Hepatic stellate cell (primary cell): Measurements from ENCODE around the gene ISG15.
"Not testable (repeated sequence)": the region's sequence is repeated elsewhere in the genome, so short reads cannot be mapped to it uniquely, and the experiment has no call there.

Experiments
- DNase-seq: peaks from one replicate; pipeline ENCODE4 v3.0.0; 2011; ENCODE audit warnings: low spot score

ISG15 gene

DNA sequence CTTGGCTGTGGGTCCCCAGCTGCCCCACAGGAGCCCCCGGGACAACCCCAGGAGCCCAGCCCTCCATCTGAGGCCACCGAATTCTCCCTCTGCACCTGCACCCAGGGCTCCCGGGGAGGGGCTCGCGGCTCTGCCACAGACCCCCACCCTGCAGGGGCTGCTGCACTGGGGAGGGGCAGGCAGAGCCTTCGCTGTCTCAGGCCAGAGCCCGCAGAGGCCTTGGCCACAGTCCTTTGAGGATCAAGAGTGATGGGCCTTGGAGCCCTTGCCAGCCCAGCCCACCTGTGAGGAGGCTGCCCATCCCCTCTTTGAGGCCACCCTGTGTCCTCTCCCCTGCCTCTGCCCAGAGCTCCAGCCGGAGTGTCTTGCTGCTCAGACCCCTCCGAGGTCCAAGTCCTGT is 37.9 kb upstream of the ISG15 start:
- no peak for DNase-seq

GRCh38 chr1:975896-976683 is 37.2 kb upstream of the ISG15 start:
- DNase-seq = peak; percentile 84

DNA sequence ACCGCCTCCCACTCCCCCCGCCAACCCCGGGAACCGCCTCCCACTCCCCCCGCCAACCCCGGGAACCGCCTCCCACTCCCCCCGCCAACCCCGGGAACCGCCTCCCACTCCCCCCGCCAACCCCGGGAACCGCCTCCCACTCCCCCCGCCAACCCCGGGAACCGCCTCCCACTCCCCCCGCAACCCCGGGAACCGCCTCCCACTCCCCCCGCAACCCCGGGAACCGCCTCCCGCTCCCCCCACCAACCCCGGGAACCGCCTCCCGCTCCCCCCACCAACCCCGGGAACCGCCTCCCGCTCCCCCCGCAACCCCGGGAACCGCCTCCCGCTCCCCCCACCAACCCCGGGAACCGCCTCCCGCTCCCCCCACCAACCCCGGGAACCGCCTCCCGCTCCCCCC is 36.5 kb upstream of the ISG15 start:
- not testable (repeated sequence) for DNase-seq

DNA sequence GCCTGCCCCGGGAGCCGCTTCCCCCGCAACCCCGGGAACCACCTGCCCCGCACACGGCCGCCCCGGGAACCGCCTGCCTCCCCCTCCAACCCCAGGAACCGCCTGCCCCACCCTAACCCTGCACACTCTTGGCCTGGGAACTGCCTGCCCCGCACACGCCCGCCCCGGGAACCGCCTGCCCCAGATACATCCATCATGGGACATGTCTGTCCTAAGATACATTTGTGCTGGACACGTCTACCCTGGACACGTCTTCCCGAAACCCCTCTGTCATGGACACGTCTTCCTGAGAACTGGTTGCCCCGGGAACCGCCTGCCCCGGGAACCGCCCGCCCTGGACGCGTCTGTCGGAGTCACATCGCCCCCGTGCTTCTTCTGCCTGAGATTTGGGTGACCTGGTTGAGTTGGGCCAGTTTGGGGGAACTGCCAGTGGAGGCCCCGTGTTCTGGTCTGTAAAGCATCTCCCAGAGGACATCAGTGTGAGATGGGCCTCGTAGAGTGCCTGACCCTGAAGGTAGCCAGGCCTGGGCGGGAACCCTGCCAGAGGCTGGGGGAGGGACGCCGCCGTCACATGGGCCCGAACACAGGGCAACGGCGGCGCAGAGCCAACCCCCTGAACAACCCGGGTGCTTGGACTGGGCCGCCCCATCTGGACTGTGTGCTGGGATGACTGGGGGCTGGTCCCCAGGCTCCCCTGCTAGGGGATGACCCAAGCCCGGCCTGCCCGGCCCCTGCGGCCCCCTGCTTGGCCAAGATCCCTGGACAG is 35.0 kb upstream of the ISG15 start:
- no peak for DNase-seq

GRCh38 chr1:978835-979743 is 34.2 kb upstream of the ISG15 start:
- DNase-seq = no peak

DNA sequence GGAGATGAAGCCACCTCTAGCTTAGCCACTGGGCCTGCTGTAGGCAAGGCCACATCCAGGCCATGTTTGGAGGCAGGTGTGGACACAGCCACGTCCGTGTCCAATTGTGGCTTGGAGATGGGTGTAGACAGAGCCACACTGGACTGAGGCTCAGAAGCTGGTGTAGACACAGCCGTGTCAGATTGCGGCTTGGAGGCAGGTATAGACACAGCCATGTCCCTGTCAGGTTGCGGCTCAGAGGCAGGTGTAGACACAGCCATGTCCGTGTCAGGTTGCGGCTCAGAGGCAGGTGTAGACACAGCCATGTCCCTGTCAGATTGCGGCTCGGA is 33.6 kb upstream of the ISG15 start:
- no peak for DNase-seq

DNA sequence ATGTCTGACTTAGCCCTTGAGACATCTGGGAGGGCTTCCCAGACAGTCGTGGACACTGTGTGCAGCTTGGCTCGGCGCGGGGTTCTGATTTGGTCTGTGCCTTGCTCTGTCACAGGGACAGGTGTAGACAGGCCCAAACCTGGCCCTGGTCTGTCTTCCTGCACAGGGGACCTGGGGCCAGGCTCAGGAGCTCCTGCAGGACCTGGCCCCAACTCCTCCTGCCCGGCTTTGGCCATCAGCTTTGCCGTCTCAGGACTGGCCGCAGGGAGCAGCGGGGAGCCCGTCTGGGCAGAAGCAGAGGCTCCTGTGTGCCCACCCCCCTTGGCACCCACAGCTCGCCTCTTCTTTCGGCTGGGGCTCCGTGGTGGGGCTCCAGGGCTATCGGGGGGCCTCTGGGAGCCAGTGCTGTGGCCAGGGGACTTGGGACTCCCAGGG is 33.1 kb upstream of the ISG15 start:
- no peak for DNase-seq

- DNase-seq = no peak
These were observed 32.5 kb upstream of the ISG15 start for GRCh38 chr1:980602-981395.

GRCh38 chr1:981491-981954 is 31.8 kb upstream of the ISG15 start:
- DNase-seq = no peak

GRCh38 chr1:981955-982558 is 31.2 kb upstream of the ISG15 start, which contains the start of gene PERM1:
Gene PERM1, minus strand, starts transcription at chr1:982093. Its CDS starts 1,064 bp downstream, at chr1:981029.
- no peak for DNase-seq

DNA sequence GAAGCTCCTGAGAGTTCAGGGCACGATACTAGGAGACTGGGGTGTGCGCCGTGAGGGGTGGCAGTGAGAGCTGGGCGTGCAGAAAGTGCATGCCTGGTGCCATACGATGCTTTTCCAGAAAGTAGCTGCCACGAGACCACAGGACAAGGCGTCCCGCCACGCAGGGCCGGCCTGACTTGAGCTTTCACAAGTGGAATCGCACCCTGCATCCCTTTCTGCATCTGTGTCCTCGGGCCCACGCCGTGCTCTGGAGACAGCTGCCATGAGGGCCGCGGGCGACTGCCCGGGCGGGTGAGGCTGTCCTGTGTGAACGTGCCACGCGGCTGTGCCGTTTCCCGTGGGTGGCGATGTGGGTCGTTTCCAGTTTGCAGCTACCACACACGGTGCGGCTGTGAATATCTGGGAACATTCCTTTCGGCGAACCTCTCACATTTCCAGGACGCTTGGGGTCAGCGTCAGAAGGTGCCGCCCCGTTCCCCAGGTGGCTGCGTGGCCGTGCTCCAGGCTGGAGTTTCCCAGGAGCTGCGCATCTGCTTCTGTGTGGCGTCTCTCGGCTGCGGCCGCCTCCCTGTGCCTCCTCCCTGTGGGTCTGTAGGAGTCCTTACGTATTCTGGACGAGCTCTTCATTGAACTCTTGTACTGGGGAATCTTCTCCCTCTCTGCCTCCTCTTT is 30.4 kb upstream of the ISG15 start:
- no peak for DNase-seq

DNA sequence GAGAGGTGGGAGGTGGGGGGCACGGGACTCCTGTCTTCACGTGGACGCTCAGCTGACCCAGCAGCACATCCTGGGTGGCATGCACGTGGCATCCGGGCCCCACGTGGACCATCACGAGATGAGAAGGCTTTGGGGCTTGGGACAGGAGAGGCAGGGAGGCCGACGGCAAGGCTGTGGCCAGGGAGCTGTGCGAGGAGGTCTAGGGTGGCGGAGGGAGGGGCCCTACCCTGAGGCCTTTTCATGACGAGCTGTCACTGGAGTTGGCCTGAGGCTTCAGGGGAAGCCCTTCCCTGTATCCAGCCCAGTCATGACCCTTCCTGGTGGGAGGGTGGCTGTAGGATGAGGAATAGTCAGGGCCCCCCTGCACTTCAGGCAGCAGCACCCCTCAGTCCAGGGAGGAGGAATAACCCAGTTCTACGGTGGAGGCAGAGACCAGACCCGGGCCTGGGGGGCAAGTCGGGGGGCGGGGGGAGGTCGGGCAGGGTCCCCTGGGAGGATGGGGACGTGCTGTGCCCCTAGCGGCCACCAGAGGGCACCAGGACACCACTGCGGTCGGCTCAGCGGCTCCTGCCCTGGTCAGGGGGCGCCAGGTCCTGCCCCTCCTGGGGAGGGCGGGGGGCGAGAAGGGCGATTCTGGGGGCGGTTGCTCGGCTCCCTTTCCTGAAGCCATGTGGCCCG is 29.4 kb upstream of the ISG15 start:
- peak; percentile 78 for DNase-seq

DNA sequence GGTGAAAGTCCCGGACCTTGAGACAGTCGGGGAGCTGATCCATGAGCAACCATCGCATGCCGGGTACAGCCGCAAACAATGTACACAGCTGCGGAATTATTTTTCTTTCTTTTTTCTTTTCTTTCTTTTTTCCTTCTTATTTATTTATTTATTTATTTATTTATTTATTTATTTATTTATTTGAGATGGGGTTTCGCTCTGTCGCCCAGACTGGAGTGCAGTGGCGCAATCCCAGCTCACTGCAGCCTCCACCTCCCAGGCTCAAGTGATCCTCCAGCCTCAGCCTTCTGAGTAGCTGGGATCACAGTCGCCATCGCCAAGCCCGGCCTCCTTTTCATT is 28.9 kb upstream of the ISG15 start:
- DNase-seq = no peak

DNA sequence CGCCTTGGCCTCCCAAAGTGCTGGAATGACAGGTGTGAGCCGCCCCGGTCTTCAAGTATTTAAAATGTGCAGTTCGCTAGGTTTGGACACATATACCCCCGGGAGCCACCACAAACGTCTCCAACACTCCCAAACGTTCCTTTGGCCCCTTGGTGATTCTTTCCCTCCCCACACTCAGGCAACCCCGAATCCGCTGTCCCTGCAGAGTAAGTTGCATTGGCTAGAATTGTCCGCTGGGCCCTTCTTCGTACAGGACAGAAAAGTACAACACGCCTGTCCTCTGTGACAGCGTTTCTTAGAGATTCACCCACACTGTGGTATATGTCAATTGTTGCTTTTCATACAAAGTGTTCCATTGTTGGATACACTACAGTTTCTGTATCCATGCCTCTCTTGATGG is 28.2 kb upstream of the ISG15 start:
- no peak for DNase-seq

- not testable (repeated sequence) for DNase-seq
These were observed 25.2 kb upstream of the ISG15 start for GRCh38 chr1:988061-988460.

- not testable (repeated sequence) for DNase-seq
These were observed 22.0 kb upstream of the ISG15 start for GRCh38 chr1:991275-991674.

GRCh38 chr1:991895-992294 is 21.4 kb upstream of the ISG15 start:
- DNase-seq = no peak

DNA sequence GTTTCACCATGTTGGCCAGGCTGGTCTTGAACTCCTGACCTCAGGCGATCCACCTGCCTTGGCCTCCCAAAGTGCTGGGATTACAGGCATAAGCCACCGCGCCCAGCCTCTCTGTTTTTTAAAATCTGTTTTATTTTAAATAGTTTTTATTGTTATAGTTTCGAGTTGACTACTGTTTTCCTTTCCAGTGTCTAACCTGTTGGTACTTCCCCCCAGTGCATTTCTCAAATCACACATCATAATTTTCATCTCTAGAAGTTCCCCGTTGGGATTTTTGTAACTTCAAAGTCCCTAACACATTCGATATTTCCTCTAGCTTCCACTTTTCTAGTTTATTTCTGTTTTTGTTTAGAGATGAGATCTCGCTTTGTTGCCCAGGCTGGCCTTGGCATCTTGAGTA is 20.9 kb upstream of the ISG15 start:
- DNase-seq = no peak

GRCh38 chr1:993379-993995 is 19.8 kb upstream of the ISG15 start:
- no peak for DNase-seq

DNA sequence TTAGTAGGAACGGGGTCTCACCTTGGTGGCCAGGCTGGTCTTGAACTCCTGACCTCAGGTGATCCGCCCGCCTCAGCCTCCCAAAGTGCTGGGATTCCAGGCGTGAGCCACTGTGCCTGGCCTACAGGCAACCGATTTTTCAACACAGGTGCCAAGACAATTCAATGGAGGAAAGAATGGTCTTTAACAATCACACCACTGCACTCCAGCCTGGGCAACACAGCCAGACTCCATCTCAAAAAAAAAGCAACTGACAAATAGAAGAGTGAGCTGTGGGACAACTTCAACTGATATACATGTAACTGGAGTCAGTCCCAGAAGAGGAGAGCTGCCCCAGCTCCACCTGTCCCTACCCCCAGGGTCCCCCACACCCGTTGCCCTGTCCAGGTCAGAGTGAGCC is 18.8 kb upstream of the ISG15 start:
- not testable (repeated sequence) for DNase-seq
